Retinal pigment epithelial cell (primary cell): ENCODE data around the gene C2orf68.
"Not testable (repeated sequence)": the region's sequence is repeated elsewhere in the genome, so short reads cannot be mapped to it uniquely, and the experiment has no call there.

ENCODE experiments used
- DNase-seq: peaks from one replicate; pipeline ENCODE4 v3.0.0-alpha.2; 2010; ENCODE audit warnings: low read depth
- H3K4me3 ChIP-seq: 2 replicates; pipeline ENCODE4 v1.5.1; 2011; ENCODE audit warnings: mild to moderate bottlenecking, low read length, control low read depth, moderate library complexity
- CTCF ChIP-seq: conservative IDR thresholded peaks from 2 replicates; pipeline ENCODE4 v1.5.1; 2011; ENCODE audit warnings: low read depth, low read length, control low read depth, inconsistent platforms

Gene C2orf68

GRCh38 chr2:85611217-85611704 is 605 bp downstream of the C2orf68 start:
- peak overlapping the region; percentile 83 for H3K4me3 ChIP-seq
- DNase-seq: no peak
- no peak for TF ChIP-seq CTCF

GRCh38 chr2:85607268-85608215 is 4.3 kb downstream of the C2orf68 start:
- no peak for TF ChIP-seq CTCF
- peak; percentile 64 for DNase-seq
- H3K4me3 ChIP-seq: no peak overlapping the region

- TF ChIP-seq CTCF: no peak
- H3K4me3 ChIP-seq: peak overlapping the region; percentile 7
- no peak for DNase-seq
Observed at GRCh38 chr2:85606116-85606455, 5.8 kb downstream of the C2orf68 start.

GRCh38 chr2:85605406-85606115 is 6.3 kb downstream of the C2orf68 start:
- no peak overlapping the region for H3K4me3 ChIP-seq
- TF ChIP-seq CTCF: no peak
- peak; percentile 96 for DNase-seq

GRCh38 chr2:85604568-85605339 is 7.1 kb downstream of the C2orf68 start:
- no peak overlapping the region for H3K4me3 ChIP-seq
- TF ChIP-seq CTCF: no peak
- no peak for DNase-seq

GRCh38 chr2:85604133-85604444 is 7.8 kb downstream of the C2orf68 start:
- H3K4me3 ChIP-seq: peak overlapping the region; percentile 13
- DNase-seq: not testable (repeated sequence)
